SK-N-SH treated with all-trans-retinoic acid at 6 μM for 48 hours (cell line): ENCODE measurements around the gene ADPRS.

Experiments
- ATAC-seq: fragments of 200-7000 bp; cut with Tn5 transposase; 3 replicates; pipeline ENCODE4 v1.9.1; 2020; ENCODE audit warnings: mild to moderate bottlenecking, moderate library complexity
- BACH2 ChIP-seq: fragments of 250-450 bp; sonication (Bioruptor Pico); IDR thresholded peaks from 2 replicates; pipeline ENCODE4 v1.9.0; 2021; ENCODE audit warnings: mild to moderate bottlenecking, borderline replicate concordance
- CSDC2 ChIP-seq: fragments of 250-450 bp; sonication (Bioruptor Pico); IDR thresholded peaks from 2 replicates; pipeline ENCODE4 v1.5.0; 2020; ENCODE audit warnings: mild to moderate bottlenecking, moderate library complexity
- ESRRG ChIP-seq: fragments of 250-450 bp; sonication (Bioruptor Pico); IDR thresholded peaks from 2 replicates; pipeline ENCODE4 v1.6.1; 2021; ENCODE audit warnings: mild to moderate bottlenecking
- GLIS3 ChIP-seq: fragments of 250-450 bp; sonication (Bioruptor Pico); IDR thresholded peaks from 2 replicates; pipeline ENCODE4 v1.5.0; 2020; ENCODE audit warnings: mild to moderate bottlenecking, moderate library complexity
- ISL1 ChIP-seq: fragments of 250-450 bp; sonication (Bioruptor Pico); IDR thresholded peaks from 2 replicates; pipeline ENCODE4 v2.1.2; 2022; ENCODE audit warnings: mild to moderate bottlenecking, moderate library complexity
- OSR1 ChIP-seq: fragments of 250-450 bp; sonication (Bioruptor Pico); IDR thresholded peaks from 2 replicates; pipeline ENCODE4 v1.8.0; 2022; ENCODE audit warnings: moderate library complexity, mild to moderate bottlenecking, inconsistent platforms
- PPARA ChIP-seq: fragments of 250-450 bp; sonication (Bioruptor Pico); IDR thresholded peaks from 2 replicates; pipeline ENCODE4 v1.5.0; 2020; ENCODE audit warnings: mild to moderate bottlenecking, borderline replicate concordance
- RARB ChIP-seq: fragments of 250-450 bp; sonication (Bioruptor Pico); IDR thresholded peaks from 2 replicates; pipeline ENCODE4 v1.8.0; 2021; ENCODE audit warnings: mild to moderate bottlenecking, moderate library complexity
- SNAI2 ChIP-seq: fragments of 250-450 bp; sonication (Bioruptor Pico); IDR thresholded peaks from 2 replicates; pipeline ENCODE4 v1.5.0; 2020; ENCODE audit warnings: mild to moderate bottlenecking, moderate library complexity
- TOX ChIP-seq: fragments of 250-450 bp; sonication (Bioruptor Pico); IDR thresholded peaks from 2 replicates; pipeline ENCODE4 v1.8.0; 2021; ENCODE audit warnings: mild to moderate bottlenecking, moderate library complexity, borderline replicate concordance
- ZC3H10 ChIP-seq: fragments of 250-450 bp; sonication (Bioruptor Pico); IDR thresholded peaks from 2 replicates; pipeline ENCODE4 v1.5.1; 2021; ENCODE audit warnings: mild to moderate bottlenecking, moderate library complexity
- ZNF565 ChIP-seq: fragments of 450-650 bp; formaldehyde crosslinking; conservative IDR thresholded peaks from 2 replicates; pipeline ENCODE4 v1.5.0; 2020; ENCODE audit warnings: low read depth, mild to moderate bottlenecking, moderate library complexity
- ZNF70 ChIP-seq: fragments of 450-650 bp; formaldehyde crosslinking; IDR thresholded peaks from 2 replicates; pipeline ENCODE4 v1.5.0; 2020; ENCODE audit warnings: mild to moderate bottlenecking, moderate library complexity
- TF ChIP-seq, protein P1 (sequence below): fragments of 250-450 bp; sonication (Bioruptor Pico); IDR thresholded peaks from 2 replicates; pipeline ENCODE4 v1.8.0; 2021; ENCODE audit warnings: low read depth, mild to moderate bottlenecking, moderate library complexity, borderline replicate concordance
- TF ChIP-seq, protein P2 (sequence below): fragments of 250-450 bp; sonication (Bioruptor Pico); IDR thresholded peaks from 2 replicates; pipeline ENCODE4 v1.5.1; 2020; ENCODE audit warnings: low read depth, mild to moderate bottlenecking, moderate library complexity
- TF ChIP-seq, protein P3 (sequence below): fragments of 250-450 bp; sonication (Bioruptor Pico); IDR thresholded peaks from 2 replicates; pipeline ENCODE4 v1.5.0; 2020; ENCODE audit warnings: mild to moderate bottlenecking, moderate library complexity
- TF ChIP-seq, protein P4 (sequence below): fragments of 250-450 bp; sonication (Bioruptor Pico); IDR thresholded peaks from 2 replicates; pipeline ENCODE4 v1.5.1; 2021; ENCODE audit warnings: mild to moderate bottlenecking, moderate library complexity
- TF ChIP-seq, protein P5 (sequence below): fragments of 250-450 bp; sonication (Bioruptor Pico); IDR thresholded peaks from 2 replicates; pipeline ENCODE4 v1.8.0; 2020; ENCODE audit warnings: mild to moderate bottlenecking, moderate library complexity, borderline replicate concordance

Gene ADPRS

DNA sequence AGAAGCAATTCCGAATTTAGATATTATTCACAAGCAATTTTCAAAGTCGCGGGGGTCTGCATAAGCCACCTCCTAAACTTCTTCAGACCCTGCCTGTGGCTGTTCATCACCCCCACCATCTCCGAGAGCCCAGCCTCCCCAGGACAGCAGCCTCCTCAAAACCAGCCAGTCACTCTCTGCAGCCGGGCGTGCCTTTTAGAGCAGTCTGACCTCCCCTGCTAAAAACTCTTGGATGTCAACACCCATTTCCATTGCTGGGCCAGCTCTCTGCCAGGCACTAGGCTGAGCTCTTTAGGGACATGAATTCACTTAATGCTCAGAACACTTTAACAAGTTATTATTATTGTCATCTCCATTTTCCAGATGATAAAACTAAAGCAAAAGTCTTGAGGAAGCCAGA is 11.7 kb downstream of the ADPRS start (continued):
- TF ChIP-seq, protein P1, sequence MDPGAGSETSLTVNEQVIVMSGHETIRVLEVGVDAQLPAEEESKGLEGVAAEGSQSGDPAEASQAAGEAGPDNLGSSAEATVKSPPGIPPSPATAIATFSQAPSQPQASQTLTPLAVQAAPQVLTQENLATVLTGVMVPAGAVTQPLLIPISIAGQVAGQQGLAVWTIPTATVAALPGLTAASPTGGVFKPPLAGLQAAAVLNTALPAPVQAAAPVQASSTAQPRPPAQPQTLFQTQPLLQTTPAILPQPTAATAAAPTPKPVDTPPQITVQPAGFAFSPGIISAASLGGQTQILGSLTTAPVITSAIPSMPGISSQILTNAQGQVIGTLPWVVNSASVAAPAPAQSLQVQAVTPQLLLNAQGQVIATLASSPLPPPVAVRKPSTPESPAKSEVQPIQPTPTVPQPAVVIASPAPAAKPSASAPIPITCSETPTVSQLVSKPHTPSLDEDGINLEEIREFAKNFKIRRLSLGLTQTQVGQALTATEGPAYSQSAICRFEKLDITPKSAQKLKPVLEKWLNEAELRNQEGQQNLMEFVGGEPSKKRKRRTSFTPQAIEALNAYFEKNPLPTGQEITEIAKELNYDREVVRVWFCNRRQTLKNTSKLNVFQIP (CRISPR knock-in tag): no peak
- TF ChIP-seq, protein P2, sequence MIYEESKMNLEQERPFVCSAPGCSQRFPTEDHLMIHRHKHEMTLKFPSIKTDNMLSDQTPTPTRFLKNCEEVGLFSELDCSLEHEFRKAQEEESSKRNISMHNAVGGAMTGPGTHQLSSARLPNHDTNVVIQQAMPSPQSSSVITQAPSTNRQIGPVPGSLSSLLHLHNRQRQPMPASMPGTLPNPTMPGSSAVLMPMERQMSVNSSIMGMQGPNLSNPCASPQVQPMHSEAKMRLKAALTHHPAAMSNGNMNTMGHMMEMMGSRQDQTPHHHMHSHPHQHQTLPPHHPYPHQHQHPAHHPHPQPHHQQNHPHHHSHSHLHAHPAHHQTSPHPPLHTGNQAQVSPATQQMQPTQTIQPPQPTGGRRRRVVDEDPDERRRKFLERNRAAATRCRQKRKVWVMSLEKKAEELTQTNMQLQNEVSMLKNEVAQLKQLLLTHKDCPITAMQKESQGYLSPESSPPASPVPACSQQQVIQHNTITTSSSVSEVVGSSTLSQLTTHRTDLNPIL (CRISPR knock-in tag): no peak
- TF ChIP-seq BACH2 (CRISPR knock-in tag) (no peak), ZC3H10 (CRISPR knock-in tag) (no peak), PPARA (CRISPR knock-in tag) (no peak), ISL1 (no peak), CSDC2 (no peak), ZNF70 (CRISPR knock-in tag) (no peak), OSR1 (CRISPR knock-in tag) (no peak), SNAI2 (no peak), ESRRG (CRISPR knock-in tag) (no peak)
- TF ChIP-seq, all 23 proteins: peak for 0

DNA sequence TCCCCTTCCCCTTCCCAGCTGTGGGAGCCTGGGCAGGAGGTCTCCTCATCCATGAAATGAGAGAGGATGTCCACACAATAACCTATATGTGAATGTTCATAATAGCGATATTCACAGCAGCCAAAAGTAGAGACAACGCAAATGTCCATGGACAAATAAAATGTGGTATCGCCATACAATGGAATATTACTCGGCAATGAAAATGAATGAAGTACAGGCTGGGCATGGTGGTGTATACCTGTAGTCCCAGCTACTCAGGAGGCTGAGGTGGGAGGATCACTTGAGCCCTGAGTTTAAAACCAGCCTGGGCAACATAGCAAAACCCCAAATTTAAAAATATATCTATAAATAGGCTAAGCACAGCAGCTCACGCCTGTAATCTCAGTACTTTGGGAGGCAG is 12.9 kb downstream of the ADPRS start:
- TF ChIP-seq RARB (no peak), CSDC2 (no peak), PPARA (CRISPR knock-in tag) (no peak), GLIS3 (CRISPR knock-in tag) (no peak), TOX (CRISPR knock-in tag) (no peak)
- TF ChIP-seq, protein P3, sequence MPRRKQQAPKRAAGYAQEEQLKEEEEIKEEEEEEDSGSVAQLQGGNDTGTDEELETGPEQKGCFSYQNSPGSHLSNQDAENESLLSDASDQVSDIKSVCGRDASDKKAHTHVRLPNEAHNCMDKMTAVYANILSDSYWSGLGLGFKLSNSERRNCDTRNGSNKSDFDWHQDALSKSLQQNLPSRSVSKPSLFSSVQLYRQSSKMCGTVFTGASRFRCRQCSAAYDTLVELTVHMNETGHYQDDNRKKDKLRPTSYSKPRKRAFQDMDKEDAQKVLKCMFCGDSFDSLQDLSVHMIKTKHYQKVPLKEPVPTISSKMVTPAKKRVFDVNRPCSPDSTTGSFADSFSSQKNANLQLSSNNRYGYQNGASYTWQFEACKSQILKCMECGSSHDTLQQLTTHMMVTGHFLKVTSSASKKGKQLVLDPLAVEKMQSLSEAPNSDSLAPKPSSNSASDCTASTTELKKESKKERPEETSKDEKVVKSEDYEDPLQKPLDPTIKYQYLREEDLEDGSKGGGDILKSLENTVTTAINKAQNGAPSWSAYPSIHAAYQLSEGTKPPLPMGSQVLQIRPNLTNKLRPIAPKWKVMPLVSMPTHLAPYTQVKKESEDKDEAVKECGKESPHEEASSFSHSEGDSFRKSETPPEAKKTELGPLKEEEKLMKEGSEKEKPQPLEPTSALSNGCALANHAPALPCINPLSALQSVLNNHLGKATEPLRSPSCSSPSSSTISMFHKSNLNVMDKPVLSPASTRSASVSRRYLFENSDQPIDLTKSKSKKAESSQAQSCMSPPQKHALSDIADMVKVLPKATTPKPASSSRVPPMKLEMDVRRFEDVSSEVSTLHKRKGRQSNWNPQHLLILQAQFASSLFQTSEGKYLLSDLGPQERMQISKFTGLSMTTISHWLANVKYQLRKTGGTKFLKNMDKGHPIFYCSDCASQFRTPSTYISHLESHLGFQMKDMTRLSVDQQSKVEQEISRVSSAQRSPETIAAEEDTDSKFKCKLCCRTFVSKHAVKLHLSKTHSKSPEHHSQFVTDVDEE (CRISPR knock-in tag): no peak
- TF ChIP-seq, protein P1 (CRISPR knock-in tag): no peak
- no peak for ATAC-seq

DNA sequence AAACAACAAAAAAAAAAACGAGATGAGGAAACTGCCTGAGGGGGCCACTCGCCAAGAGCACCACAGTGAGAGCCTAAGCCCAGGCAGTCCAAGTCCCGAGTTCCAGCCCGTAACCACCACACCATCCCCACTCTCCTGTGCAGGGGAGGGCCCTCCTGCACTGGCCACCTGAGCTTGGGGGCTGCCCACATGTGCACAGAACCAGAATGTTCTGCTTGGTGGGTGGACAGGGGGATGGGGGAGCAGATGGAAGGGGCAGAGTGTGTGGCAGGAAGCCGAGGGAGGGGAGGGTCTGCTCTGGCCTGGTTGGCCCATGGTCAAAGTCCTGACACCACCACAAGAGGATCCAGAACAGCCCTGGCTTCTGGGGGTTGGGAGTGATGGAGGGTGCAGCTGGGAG is 17.6 kb downstream of the ADPRS start:
- TF ChIP-seq ZNF565 (CRISPR knock-in tag) (no peak), RARB (no peak), SNAI2 (no peak)
- TF ChIP-seq, protein P1 (CRISPR knock-in tag): no peak
- TF ChIP-seq, protein P4, sequence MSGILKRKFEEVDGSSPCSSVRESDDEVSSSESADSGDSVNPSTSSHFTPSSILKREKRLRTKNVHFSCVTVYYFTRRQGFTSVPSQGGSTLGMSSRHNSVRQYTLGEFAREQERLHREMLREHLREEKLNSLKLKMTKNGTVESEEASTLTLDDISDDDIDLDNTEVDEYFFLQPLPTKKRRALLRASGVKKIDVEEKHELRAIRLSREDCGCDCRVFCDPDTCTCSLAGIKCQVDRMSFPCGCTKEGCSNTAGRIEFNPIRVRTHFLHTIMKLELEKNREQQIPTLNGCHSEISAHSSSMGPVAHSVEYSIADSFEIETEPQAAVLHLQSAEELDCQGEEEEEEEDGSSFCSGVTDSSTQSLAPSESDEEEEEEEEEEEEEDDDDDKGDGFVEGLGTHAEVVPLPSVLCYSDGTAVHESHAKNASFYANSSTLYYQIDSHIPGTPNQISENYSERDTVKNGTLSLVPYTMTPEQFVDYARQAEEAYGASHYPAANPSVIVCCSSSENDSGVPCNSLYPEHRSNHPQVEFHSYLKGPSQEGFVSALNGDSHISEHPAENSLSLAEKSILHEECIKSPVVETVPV (CRISPR knock-in tag): no peak
- TF ChIP-seq, protein P5, sequence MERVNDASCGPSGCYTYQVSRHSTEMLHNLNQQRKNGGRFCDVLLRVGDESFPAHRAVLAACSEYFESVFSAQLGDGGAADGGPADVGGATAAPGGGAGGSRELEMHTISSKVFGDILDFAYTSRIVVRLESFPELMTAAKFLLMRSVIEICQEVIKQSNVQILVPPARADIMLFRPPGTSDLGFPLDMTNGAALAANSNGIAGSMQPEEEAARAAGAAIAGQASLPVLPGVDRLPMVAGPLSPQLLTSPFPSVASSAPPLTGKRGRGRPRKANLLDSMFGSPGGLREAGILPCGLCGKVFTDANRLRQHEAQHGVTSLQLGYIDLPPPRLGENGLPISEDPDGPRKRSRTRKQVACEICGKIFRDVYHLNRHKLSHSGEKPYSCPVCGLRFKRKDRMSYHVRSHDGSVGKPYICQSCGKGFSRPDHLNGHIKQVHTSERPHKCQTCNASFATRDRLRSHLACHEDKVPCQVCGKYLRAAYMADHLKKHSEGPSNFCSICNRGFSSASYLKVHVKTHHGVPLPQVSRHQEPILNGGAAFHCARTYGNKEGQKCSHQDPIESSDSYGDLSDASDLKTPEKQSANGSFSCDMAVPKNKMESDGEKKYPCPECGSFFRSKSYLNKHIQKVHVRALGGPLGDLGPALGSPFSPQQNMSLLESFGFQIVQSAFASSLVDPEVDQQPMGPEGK: no peak
- no peak for ATAC-seq
